Hematopoietic multipotent progenitor cell treated with erythropoietin and hydrocortisone succinate and interleukin-3 and kit ligand, for 8 days (in vitro differentiated cells): ENCODE data around the gene FOXD1.
"Not testable (repeated sequence)": the region's sequence is repeated elsewhere in the genome, so short reads cannot be mapped to it uniquely, and the experiment has no call there.

ENCODE experiments used
- DNase-seq: peaks from one replicate; pipeline ENCODE4 v3.0.0-alpha.2; 2015

The FOXD1 gene

DNA sequence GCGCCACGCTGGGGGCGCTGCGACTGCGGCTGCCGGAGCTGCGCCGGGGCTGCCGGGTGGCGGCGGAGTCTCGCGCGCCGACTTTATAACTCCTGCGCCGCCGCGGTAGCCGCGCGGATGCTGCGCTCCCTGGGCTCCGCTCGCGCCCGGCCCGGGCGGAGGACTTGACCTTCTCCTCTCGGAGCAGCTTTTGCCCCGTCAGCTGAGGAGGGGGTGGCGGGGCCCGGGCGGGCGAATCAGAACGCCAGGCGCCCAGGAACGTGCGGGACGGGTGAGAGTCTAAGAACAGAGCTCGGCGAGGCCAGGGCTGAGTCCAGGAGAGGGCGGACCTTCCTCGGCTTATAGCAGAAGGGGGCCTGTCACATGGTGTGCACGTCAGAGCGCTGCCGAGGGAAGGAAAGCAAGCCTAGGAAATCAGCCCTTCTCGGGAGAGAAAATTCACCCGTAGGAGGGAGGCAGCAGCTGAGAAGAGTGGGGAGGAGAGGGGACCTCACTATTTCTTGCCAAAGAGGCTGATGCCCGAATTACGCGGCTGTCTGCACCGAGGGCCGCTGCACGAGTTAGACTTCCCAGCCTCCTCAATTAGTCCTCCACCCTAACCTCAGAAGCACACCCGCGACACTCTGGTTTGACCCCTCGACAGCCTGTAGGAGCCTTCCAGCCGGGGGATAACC lies at the start of gene FOXD1:
Gene FOXD1, minus strand, starts transcription at position 315 of the 674 bp plus-strand sequence. CDS start 415 bp downstream, outside the sequence.
- DNase-seq, result peak; percentile 43

DNA sequence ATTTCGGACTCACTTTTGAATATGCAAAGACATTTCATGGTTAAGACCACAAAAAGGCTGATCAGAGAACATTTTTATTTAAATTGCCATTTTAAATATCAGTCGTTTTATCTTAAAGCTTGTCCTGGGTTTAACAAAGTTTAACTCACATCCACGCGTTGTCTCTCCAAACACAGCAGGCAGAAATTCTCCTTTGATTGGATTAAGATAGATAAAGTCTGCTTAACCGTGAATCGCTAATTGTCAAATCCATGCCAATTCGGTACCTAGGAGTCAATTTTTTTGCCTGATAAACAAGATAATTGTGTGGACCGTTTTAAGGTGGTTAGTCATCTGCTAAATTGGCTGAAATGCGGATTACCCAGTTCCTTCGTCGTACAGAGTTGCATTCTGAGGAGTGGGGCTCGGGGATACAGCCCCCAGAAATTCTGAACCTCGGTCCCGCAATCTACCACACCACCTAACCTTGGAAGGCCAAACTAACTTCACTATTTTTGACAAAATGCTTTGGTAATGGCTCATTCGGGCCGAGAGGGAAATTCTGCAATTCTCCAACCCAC lies 49.0 kb upstream of the FOXD1 start:
- DNase-seq, result peak; percentile 55

DNA sequence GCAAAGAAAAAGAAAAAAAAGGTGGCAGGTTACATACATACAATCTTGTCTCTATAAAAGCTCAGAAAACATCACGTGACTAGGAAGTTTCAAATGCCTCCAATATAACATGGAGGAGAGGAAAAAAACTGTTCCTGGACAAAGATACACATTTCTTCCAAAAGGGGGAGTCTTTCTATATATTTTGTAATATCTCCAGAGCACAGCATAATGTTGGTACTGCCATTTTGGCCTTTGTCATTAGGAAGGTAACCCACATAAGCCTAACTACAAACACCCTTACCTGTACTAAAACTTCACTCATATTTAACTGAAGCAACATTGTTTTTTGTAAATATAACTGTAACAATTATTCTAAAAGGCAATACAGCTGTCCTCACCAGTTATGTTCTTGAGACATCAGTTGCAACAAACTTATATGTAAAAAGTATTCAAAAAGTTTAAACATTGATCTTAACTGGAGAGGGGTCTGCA lies 48.4 kb upstream of the FOXD1 start:
- DNase-seq, result peak; percentile 89

DNA sequence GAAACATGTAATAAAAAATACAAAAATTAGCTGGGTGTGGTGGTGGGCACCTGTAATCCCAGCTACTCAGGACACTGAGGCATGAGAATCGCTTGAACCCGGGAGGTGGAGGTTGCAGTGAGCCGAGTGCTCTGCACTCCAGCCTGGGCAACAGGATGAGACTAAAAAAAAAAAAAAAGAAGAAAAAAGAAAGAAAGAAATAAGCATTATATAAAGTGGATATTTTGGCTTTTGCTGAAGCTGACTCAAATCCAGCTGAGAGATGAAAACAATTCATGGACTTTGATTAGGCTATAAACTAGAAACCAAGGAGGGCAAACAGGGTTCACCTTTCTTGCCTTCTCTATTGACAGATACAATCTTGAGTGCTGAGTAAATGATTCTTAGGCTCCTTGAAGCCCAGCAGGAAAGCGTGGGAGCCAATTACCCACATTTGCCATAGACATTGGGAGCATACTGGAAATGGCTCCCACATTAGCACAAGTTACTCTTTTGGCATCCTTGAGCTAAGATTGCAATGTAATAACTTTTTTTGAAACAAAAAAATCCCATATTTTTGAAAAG lies 47.3 kb upstream of the FOXD1 start:
- DNase-seq, result no peak

DNA sequence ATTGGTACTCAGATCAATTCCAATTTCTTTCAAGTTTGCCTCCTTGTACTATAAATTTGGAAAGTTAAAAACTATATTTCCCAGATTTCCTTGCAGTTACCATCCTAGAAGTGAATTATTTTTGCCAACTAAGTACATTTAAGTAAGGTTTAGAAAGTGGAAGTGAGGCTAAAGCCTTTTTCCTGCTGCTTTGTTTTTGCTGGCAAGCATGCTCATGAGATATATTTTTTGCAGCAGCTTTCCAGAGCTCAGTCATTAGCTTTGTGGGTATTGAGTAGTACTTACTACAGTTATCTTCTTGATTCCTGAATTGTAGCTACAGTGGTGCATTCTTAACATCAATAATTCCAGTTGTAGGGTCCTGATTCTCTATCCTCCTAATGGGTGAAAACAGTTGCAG lies 46.1 kb upstream of the FOXD1 start:
- DNase-seq, result no peak

DNA sequence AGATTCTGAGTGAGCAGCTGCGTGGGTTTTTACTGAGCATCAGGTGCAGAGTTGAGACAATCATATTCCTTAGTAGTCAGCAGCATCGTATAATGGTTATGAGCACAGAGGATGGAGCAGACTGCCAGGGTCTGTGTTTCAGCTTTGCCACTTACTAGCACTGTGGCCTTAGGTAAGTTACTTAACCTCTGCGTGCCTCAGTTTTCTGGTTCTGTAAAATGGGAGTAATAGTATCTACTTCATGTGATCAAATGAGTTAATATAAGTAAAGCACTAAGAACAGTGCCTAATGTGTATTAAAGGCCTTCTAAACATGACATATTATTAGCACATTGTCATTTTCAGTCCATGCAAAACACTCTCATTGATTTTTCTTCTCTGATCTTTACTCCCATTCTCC lies 44.8 kb upstream of the FOXD1 start:
- DNase-seq, result no peak

DNA sequence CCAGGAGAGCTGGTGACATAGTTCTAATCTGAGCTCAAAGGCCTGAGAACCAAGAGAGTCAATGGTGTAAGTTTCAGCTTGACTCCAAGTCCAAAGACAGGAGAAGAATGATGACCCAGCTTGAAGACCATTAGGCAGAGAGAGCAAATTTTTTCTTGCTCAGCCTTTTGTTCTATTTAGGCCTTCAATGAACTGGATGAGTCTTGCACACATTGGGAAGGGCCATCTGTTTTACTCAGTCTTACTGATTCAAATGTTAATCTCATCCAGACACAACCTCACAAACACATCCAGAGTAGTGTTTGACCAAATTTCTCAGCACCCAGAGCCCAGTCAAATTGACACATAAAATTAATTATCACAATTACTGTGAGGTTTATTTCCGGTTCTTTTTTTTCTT lies 42.6 kb upstream of the FOXD1 start:
- no peak for DNase-seq

DNA sequence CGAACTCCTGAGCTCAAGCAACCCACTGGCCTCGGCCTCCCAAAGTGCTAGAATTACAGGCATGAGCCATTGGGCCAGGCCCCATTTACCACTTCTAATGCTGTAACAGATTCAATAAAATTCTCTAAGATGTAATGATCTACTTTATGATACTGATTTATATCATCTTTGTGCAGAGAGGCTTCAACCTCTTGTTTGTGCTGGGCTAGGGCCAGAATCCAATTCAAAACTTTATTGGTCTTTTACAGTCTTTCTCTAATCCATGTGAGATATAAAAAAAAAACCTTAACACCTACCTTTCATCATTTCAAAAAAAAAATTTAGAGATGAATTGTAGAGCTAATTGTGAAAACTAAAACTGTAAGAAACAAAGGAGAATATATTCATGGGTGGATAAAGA lies 41.5 kb upstream of the FOXD1 start:
- DNase-seq, result no peak

DNA sequence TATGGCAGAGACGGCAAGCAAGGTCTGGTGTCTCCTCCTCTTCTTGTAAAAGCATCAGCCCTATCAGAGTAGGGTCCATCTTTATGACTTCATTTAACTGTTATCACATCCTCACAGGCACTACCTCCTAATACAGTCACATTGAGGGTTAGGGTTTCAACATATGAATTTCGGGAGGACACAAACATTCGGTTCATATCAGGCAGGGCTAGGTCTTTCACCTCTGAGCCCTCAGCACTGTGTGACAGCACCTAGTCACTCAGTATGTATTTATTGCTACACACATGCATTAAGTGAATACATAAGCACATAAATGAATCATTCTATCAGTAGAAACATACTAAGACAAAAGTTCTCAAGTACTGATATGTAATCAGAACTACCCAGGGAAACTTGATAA lies 40.2 kb upstream of the FOXD1 start:
- DNase-seq, result peak; percentile 79

DNA sequence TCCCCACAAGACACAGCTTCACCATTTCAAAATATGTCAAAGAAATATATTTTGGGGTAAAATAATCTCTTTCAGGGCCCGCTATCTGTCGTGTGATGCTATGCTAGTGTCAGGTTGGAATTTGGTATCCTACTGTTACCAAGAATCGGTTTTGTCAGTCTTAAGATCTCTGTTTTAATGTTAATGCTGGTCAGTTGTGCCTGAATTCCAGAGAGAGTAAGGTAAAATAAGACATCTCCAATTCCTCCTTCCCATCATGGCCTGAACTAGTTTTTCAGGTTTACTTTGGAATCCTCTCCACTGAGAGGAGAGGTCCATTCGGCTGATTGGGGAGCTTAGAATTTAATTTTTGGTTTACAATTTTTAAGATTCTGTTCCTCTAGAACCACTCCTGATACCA lies 39.2 kb upstream of the FOXD1 start:
- no peak for DNase-seq

DNA sequence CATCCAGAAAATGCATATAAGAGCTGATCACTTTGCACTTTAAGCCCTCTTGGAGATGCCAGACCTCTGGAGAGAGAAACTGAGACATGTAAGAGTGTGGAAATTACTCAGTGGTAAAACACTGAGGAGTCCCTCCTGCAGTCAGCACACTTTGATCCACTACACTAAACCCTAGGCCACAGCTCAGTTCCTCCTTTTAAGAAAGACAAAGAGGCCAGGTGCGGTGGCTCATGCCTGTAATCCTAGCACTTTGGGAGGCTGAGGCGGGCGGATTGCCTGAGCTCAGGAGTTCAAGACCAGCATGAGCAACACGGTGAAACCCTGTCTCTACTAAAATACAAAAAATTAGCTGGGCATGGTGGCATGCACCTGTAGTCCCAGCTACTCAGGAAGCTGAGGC lies 38.7 kb upstream of the FOXD1 start:
- DNase-seq, result not testable (repeated sequence)

DNA sequence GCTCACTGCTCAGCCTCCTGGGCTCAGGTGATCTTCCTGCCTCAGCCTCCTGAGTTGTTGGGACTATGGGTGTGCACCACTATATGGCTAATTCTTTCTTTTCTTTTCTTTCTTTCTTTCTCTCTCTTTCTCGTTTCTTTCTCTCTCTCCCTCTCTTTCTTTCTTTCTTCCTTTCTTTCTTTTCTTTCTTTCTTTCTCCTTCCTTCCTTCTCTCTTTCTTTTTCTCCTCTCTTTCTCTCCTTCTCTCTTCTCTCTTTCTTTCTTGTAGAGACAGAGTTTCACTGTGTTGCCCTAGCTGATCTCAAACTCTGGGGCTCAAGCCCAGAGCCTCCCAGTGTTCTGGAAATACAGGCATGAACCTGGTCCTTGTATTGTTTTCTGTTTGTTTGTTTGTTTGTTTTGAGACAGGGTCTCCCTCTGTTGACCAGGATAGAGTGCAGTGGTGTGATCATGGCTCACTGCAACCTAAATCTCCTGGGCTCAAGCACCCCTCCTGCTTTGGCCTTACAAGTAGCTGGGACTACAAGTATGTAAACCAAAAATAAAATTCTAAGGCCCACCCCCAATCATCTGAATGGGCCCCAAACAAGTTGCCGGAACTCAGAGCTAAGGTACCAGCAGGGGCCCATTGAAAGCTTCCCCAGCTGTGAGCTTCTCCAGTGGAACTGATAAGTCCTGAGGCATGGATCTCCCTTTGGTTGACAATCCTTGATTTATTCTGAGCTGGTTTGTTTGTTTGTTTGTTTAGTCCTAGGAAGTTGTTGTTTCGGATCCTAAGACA lies 37.7 kb upstream of the FOXD1 start:
- no peak for DNase-seq

DNA sequence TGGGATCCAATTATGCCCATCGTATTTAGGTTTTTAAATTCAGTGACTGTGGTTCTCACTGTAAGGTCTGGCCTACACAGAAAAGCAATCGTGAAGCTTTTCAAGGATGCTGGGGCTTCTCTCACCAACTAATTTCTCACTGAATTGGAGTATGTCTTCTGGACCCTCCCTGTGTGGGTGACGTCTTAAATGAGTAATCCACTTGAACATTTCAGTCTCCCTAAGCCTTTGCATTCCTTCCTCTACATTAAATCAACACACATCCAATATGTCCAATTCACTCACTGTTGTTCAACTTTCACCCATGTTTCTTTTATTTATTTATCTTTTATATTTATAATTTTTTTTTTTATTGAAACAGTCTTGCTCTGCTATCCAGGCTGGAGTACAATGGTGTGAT lies 37.1 kb upstream of the FOXD1 start:
- no peak for DNase-seq

DNA sequence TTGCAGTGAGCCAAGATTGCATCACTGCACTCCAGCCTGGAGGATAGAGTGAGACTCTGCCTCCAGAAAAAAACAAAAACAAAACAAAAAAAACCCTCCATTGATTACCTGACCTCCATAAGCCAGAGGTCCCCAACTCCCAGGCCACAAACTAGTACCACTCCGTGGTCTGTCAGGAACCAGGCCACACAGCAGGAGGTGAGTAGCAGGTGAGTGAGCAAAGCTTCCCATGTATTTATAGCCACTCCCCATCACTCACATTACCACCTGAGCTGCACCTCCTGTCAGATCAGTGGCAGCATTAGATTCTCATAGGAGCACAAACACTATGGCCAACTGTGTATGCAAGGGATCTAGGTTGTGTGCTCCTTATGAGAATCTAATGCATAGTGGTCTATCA lies 35.9 kb upstream of the FOXD1 start:
- no peak for DNase-seq

DNA sequence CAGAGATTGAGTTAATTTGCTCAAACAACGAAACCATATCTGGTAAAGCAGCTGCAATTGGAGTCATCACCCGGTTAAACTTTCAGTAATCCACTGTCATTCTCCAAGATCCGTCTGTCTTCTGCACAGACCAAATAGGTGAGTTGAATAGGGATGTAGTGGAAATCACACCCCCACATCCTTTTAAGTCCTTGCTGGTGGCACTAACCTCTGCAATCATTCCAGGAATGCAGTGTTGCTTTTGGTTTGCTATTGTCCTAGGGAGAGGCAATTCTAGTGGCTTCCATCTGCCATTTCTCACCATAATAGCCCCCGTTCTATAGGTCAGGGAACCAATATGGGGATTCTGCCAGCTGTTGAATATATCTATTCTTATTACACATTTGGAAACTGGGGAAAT lies 35.1 kb upstream of the FOXD1 start:
- no peak for DNase-seq

DNA sequence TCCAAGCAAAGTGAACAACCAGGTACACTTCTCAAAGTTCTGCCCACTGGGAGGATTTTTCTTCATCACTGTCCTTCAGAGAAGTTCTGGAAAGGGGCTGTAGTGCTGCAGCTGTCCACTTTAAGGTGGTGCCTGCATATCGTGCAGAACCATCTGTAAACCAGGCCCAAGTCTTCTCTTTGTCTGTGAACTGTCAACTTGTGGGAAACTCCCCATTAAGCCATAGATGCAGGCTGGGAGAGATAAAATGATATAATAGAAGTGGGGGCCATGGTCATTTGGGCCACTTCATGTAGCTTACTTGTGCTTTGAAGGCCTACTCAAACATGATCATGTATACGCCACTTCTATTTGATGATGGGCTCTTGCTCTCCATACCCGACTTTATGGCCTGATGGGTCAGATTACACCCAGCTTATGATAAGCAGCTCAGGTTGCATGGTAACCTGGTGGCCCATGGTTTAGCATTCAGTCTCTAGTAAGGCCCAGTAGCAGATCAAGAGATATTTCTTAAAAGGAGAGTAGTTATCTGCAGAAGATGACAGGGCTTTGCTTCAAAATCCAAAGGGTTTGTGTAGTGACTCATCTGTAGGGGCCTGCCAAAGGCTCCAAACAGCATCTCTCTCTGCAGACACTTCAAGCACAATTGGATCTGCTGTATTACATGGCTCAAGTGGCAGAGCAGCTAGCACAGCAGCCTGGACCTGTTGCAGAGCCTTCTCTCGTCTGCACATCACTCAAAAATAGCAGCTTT lies 34.0 kb upstream of the FOXD1 start:
- DNase-seq, result no peak

DNA sequence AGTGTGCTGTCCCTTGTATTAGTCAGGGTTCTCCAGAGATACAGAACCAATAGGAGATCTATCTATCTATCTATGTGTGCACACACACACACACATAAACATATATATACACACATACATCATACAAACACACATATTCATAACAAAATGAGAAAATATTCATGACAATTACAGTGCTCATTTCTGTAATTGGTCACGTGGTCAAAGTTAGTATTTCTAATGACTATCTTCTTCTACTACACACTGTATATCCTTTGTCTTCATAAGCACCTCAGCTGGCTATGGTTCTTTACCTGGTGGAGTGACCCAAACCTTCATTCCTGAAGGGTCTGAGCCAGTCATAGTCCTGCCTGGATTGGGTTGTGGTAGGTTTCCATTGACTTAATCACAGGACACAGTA lies 31.9 kb upstream of the FOXD1 start:
- DNase-seq, result no peak

DNA sequence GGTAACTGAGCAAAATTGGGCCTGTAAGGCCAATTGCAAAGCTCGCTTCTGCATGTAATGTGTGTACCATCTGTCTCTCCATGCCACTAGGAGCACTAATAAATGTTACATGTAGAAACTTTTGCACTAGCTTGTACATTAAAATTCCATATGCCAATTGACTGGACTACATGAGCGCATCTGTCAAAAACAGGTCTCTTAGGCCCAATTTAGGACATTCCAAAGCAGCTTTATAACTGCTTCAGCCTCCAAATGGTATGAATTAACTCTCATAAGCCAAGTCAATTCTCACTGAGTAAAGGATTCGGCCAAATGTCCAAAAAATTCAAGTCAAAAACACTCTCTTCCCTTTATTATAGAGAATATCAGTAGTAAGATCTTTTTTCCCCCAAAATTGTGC lies 23.5 kb upstream of the FOXD1 start:
- DNase-seq, result no peak

DNA sequence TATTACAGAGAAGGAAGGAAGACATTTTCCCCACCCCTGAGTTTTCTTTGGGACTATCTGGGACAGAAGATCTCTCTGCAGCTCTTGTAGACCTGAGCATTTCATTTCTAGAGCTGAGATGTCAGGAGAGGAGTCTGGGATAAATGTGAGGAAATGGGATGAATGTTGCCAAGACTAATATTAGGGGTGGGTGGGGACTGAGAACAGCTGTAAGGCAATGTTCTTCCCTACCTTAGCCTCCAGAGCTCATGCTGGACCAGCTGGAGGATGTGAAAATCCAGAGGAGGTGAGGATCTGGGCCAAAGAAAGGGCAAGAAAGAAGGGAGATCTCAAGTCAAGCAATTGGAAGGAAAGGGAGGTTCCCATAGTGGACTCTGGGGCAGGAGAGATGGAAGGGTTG lies 23.1 kb upstream of the FOXD1 start:
- no peak for DNase-seq

DNA sequence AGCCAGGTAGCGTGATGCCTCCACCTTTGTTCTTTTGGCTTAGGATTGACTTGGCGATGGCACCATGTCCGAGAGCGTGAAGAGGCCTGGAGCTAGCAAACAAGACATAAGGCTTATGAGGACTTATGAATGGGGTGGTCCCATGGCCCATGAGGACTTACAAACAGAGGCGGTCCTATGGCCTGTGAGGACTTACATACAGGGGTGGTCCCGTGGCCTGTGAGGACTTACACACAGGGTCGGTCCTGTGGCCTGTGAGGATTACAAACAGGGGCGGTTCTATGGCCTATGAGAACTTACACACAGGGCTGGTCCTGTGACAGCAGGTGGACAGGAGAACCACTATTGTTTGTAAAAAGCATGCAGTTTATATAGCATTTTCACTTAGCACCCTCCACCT lies 21.3 kb upstream of the FOXD1 start:
- no peak for DNase-seq

DNA sequence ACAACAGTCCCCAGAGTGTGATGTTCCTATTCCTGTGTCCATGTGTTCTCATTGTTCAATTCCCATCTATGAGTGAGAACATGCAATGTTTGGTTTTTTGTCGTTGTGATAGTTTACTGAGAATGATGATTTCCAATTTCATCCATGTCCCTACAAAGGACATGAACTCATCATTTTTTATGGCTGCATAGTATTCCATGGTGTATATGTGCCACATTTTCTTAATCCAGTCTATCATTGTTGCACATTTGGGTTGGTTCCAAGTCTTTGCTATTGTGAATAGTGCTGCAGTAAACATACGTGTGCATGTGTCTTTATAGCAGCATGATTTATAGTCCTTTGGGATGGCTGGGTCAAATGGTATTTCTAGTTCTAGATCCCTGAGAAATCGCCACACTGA lies 20.1 kb upstream of the FOXD1 start:
- not testable (repeated sequence) for DNase-seq

DNA sequence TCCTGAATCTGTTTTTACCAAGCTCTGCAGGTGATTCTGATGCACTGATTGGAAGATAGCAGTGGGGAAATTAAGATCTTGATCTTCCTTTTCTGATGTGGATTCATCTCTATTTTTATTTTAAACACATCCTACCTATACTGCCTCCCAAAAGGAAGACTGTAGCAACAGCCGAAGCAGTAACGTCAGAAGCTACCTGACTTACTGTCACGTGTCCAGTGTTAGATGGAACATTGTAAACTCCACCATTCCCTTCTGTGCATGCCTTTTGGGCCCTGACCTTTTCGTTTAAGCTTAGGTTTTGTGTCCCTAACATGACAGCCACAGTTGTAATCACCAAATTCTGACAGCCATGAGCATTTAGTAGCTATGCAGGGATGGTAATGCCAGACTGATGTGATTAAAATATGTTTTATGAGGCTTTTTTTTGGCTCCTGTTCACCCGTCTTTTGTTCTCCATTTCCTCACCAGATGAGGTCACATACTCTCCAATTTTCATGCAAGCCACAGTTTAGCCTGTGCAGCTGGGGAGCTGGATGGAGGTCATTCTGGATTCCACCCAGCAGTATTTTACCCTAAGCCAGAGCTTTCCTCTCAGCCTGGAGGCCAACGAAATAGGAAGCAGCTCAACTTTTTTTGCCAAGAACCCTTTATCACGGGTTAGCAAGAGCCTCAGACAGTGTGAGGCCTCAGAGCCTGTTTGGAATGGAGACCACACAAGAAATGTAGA lies 15.6 kb upstream of the FOXD1 start:
- DNase-seq, result no peak
